Activated CD4-positive, alpha-beta T cell treated with anti-CD3 and anti-CD28 coated beads for 24 hours (primary cell): ENCODE measurements around the gene ARID3A.
"Not testable (repeated sequence)": the region's sequence is repeated elsewhere in the genome, so short reads cannot be mapped to it uniquely, and the experiment has no call there.

Experiments
- DNase-seq, 2 donors: peaks; one replicate each; pipeline ENCODE4 v3.0.0-alpha.2; 2020; ENCODE audit warnings: low read depth in 2 of 2

ARID3A gene

GRCh38 chr19:891421-892200 is 34.2 kb upstream of the ARID3A start:
- not testable (repeated sequence) for DNase-seq

GRCh38 chr19:892243-892893 is 33.5 kb upstream of the ARID3A start:
- no peak for DNase-seq

GRCh38 chr19:892894-893689 is 32.7 kb upstream of the ARID3A start, which contains the start of the genes MED16 and RNU6-9:
Gene MED16, minus strand, starts transcription at chr19:893187. Its CDS starts 2,056 bp downstream, at chr19:891131.
Gene RNU6-9, plus strand, starts transcription at chr19:893484.
- DNase-seq = peak; percentile 75 to 78

GRCh38 chr19:896434-896833 is 29.4 kb upstream of the ARID3A start:
- no peak for DNase-seq

- no peak for DNase-seq
These were observed 28.8 kb upstream of the ARID3A start for GRCh38 chr19:896999-897398.

- DNase-seq = no peak
These were observed 28.3 kb upstream of the ARID3A start for GRCh38 chr19:897442-898039.

GRCh38 chr19:898663-899062 is 27.2 kb upstream of the ARID3A start:
- no peak for DNase-seq

- DNase-seq = no peak
These were observed 26.3 kb upstream of the ARID3A start for GRCh38 chr19:899336-900042.

GRCh38 chr19:900043-900301 is 25.9 kb upstream of the ARID3A start:
- no peak for DNase-seq

GRCh38 chr19:900302-901111 is 25.3 kb upstream of the ARID3A start:
- DNase-seq = no peak

GRCh38 chr19:901216-902092 is 24.4 kb upstream of the ARID3A start:
- DNase-seq = no peak

GRCh38 chr19:902093-902370 is 23.8 kb upstream of the ARID3A start:
- no peak for DNase-seq

- DNase-seq = no peak
These were observed 23.2 kb upstream of the ARID3A start for GRCh38 chr19:902446-903226.

- DNase-seq = no peak
These were observed 22.5 kb upstream of the ARID3A start for GRCh38 chr19:903266-903797.

GRCh38 chr19:904545-904944 is 21.3 kb upstream of the ARID3A start:
- no peak for DNase-seq

GRCh38 chr19:906480-906879 is 19.4 kb upstream of the ARID3A start:
- DNase-seq = no peak

- DNase-seq = no peak
These were observed 18.5 kb upstream of the ARID3A start for GRCh38 chr19:907183-907853.
